Central memory CD8-positive, alpha-beta T cell (primary cell): ENCODE results near the gene CFAP43.
"Not testable (repeated sequence)": the region's sequence is repeated elsewhere in the genome, so short reads cannot be mapped to it uniquely, and the experiment has no call there.

Experiments used
- ATAC-seq: fragments of 150-1000 bp; cut with Tn5 transposase; replicated peaks from 2 replicates; pipeline ENCODE4 v1.10.0; 2022; ENCODE audit warnings: mild to moderate bottlenecking, moderate FRiP score, moderate number of reproducible peaks; ENCODE audit not compliant: poor library complexity, severe bottlenecking; ENCODE audit errors: extremely low read depth
- DNase-seq, 2 donors: peaks; one replicate each; pipeline ENCODE4 v3.0.0; 2021; ENCODE audit warnings: low spot score in 2 of 2
- H3K27ac Mint-ChIP-seq: one replicate; pipeline ENCODE4 v1.8.0; 2022; ENCODE audit warnings: low read depth, mild to moderate bottlenecking, moderate library complexity, mixed read lengths
- H3K27me3 Mint-ChIP-seq: one replicate; pipeline ENCODE4 v1.8.0; 2022; ENCODE audit warnings: mixed read lengths
- H3K36me3 Mint-ChIP-seq: one replicate; pipeline ENCODE4 v1.8.0; 2022; ENCODE audit warnings: mild to moderate bottlenecking, moderate library complexity, mixed read lengths; ENCODE audit not compliant: insufficient read depth
- H3K4me1 Mint-ChIP-seq: one replicate; pipeline ENCODE4 v1.8.0; 2022; ENCODE audit warnings: mixed read lengths
- H3K4me3 Mint-ChIP-seq: one replicate; pipeline ENCODE4 v1.8.0; 2022; ENCODE audit warnings: mild to moderate bottlenecking, moderate library complexity, mixed read lengths
- H3K9me3 Mint-ChIP-seq: one replicate; pipeline ENCODE4 v1.8.0; 2022; ENCODE audit warnings: mixed read lengths

The CFAP43 gene

DNA sequence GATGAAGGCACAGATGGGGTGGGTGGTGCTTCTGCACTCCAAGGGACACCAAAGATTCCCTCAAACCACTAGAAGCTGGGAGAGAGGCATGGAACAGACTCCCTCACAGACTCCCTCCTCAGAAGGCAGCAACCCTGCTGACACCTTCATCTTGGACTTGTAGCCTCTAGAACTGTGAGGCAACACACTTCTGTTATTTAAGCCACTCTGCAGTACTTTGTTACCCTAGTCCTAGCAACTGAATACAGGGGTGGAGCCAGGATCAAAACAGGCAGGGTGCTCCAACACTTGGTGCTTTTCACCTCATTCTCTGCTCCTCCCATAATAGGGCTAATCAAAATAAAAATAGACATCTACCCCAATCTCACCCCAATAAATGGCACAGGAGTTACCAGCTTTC lies 20.2 kb upstream of the CFAP43 start:
- Mint-ChIP-seq H3K4me1 (peaks cover 30% of the 10 kb centered on the region), H3K9me3 (no peaks in the 10 kb centered on the region), H3K36me3 (peaks cover 4% of the 10 kb centered on the region), H3K27ac (no peak overlapping the region), H3K27me3 (peaks cover 25% of the 10 kb centered on the region), H3K4me3 (no peak overlapping the region)
- ATAC-seq (no peak), DNase-seq (no peak)

- Mint-ChIP-seq H3K9me3 (no peaks in the 10 kb centered on the region), H3K4me1 (peaks cover 23% of the 10 kb centered on the region), H3K27ac (no peak overlapping the region), H3K4me3 (no peak overlapping the region), H3K36me3 (peaks cover 1% of the 10 kb centered on the region), H3K27me3 (peaks cover 25% of the 10 kb centered on the region)
- no peak for DNase-seq
- no peak for ATAC-seq
Observed at GRCh38 chr10:104251443-104251842, 19.3 kb upstream of the CFAP43 start.

- no peak for DNase-seq
- no peaks in the 10 kb centered on the region for H3K9me3 Mint-ChIP-seq
- H3K4me1 Mint-ChIP-seq, result peaks cover 13% of the 10 kb centered on the region
- no peak for ATAC-seq
- no peak overlapping the region for H3K27ac Mint-ChIP-seq
- H3K36me3 Mint-ChIP-seq, result peaks cover 1% of the 10 kb centered on the region
- H3K27me3 Mint-ChIP-seq, result peaks cover 25% of the 10 kb centered on the region
- no peak overlapping the region for H3K4me3 Mint-ChIP-seq
Observed at GRCh38 chr10:104250371-104250770, 18.2 kb upstream of the CFAP43 start.

DNA sequence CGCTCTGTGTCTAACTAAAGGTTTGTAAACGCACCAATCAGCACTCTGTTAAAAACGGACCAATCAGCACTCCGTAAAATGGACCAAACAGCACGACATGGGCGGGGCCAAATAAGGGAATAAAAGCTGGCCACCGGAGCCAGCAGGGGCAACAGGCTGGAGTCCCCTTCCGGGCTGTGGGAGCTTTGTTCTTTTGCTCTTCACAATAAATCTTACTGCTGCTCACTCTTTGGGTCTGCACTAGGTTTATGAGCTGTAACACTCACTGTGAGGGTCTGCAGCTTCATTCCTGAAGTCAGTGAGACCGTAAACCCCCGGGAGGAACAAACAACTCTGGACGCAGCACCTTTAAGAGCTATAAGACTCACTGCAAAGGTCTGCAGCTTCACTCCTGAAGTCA lies 16.8 kb upstream of the CFAP43 start:
- H3K9me3 Mint-ChIP-seq, H3K4me3 Mint-ChIP-seq, H3K36me3 Mint-ChIP-seq, H3K4me1 Mint-ChIP-seq, ATAC-seq, H3K27ac Mint-ChIP-seq, DNase-seq: not testable (repeated sequence)
- H3K27me3 Mint-ChIP-seq, result peaks cover 25% of the 10 kb centered on the region

- no peak overlapping the region for H3K4me3 Mint-ChIP-seq
- DNase-seq (no peak), ATAC-seq (no peak)
- H3K9me3 Mint-ChIP-seq, result no peaks in the 10 kb centered on the region
- H3K36me3 Mint-ChIP-seq, result peaks cover 2% of the 10 kb centered on the region
- peaks cover 37% of the 10 kb centered on the region for H3K27me3 Mint-ChIP-seq
- H3K27ac Mint-ChIP-seq, result no peak overlapping the region
- no peaks in the 10 kb centered on the region for H3K4me1 Mint-ChIP-seq
Observed at GRCh38 chr10:104247513-104248146, 15.5 kb upstream of the CFAP43 start.

DNA sequence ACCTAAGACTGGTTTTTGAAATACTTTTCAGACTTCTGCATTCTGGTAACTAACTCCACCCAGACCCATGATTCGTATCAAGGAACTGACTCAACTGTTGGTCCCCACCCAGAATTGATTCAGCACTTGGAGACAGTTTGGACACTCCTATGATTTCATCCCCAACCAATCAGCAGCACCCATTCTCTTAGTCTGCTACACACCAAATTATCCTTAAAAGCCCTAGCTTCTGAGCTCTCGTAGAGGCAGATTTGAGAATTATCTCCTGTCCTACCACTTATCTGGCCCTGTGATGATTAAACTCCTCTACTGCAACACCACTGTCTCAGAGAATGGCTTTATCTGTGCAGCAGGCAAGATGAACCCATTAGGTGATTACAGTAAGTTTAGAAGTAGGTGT lies 14.8 kb upstream of the CFAP43 start:
- peaks cover 39% of the 10 kb centered on the region for H3K27me3 Mint-ChIP-seq
- H3K4me1 Mint-ChIP-seq, result no peaks in the 10 kb centered on the region
- H3K9me3 Mint-ChIP-seq, result no peaks in the 10 kb centered on the region
- no peak overlapping the region for H3K4me3 Mint-ChIP-seq
- ATAC-seq (no peak), DNase-seq (no peak)
- no peak overlapping the region for H3K27ac Mint-ChIP-seq
- peaks cover 2% of the 10 kb centered on the region for H3K36me3 Mint-ChIP-seq

DNA sequence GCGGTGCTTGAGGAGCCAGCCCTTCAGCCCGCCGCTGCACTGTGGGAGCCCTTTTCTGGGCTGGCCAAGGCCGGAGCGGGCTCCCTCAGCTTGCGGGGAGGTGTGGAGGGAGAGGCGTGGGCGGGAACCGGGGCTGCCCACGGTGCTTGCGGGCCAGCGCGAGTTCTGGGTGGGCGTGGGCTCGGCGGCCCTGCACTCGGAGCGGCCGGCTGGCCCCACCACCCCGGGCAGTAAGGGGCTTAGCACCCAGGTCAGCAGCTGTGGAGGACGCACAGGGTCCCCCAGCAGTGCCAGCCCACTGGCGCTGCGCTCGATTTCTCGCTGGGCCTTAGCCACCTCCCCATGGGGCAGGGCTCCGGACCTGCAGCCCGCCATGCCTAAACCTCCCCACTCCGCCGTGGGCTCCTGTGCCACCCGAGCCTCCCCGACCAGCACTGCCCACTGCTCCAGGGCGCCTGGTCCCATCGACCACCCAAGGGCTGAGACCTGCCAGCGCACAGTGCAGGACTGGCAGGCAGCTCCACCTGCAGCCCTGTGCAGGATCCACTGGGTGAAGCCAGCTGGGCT lies 13.0 kb upstream of the CFAP43 start:
- no peak overlapping the region for H3K27ac Mint-ChIP-seq
- H3K27me3 Mint-ChIP-seq, result peaks cover 49% of the 10 kb centered on the region
- H3K9me3 Mint-ChIP-seq, result no peaks in the 10 kb centered on the region
- ATAC-seq, result no peak
- no peaks in the 10 kb centered on the region for H3K4me1 Mint-ChIP-seq
- peaks cover 2% of the 10 kb centered on the region for H3K36me3 Mint-ChIP-seq
- no peak overlapping the region for H3K4me3 Mint-ChIP-seq
- no peak for DNase-seq

DNA sequence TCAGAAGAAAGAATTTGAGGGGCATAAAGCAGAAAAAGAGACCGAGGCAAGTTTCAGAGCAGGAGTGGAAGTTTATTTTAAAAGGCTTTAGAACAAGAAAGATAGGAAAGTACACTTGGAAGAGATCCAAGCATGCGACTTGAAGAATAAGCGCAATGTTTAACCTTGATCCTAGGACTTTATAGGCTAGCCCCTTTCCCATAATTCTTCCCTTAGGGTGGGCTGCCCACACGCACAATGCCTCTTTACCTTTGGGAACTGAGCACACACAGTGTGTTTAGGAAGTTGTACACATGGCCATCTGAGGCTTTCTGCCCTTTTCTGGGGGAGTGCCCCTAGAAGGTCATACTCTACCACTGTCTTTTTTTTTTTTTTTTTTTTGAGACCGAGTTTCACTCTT lies 11.3 kb upstream of the CFAP43 start:
- H3K36me3 Mint-ChIP-seq, result peaks cover 2% of the 10 kb centered on the region
- no peak overlapping the region for H3K27ac Mint-ChIP-seq

GRCh38 chr10:104243009-104243408 lies 10.8 kb upstream of the CFAP43 start:
- ATAC-seq, H3K9me3 Mint-ChIP-seq: not testable (repeated sequence)

More for the DNA sequence above, 11.3 kb upstream of the CFAP43 start:
- no peak for DNase-seq
- no peaks in the 10 kb centered on the region for H3K9me3 Mint-ChIP-seq
- H3K4me1 Mint-ChIP-seq, result no peaks in the 10 kb centered on the region
- no peak for ATAC-seq
- no peak overlapping the region for H3K4me3 Mint-ChIP-seq
- H3K27me3 Mint-ChIP-seq, result peaks cover 49% of the 10 kb centered on the region

GRCh38 chr10:104242545-104242944 lies 10.4 kb upstream of the CFAP43 start:
- Mint-ChIP-seq H3K4me1 (no peaks in the 10 kb centered on the region), H3K27ac (no peak overlapping the region), H3K9me3 (no peaks in the 10 kb centered on the region), H3K4me3 (no peak overlapping the region), H3K27me3 (peaks cover 56% of the 10 kb centered on the region), H3K36me3 (peaks cover 2% of the 10 kb centered on the region)
- ATAC-seq (no peak), DNase-seq (no peak)

More at GRCh38 chr10:104243009-104243408, 10.8 kb upstream of the CFAP43 start:
- not testable (repeated sequence) for H3K27ac Mint-ChIP-seq, H3K36me3 Mint-ChIP-seq, DNase-seq, H3K4me3 Mint-ChIP-seq, H3K4me1 Mint-ChIP-seq
- peaks cover 51% of the 10 kb centered on the region for H3K27me3 Mint-ChIP-seq

GRCh38 chr10:104240078-104240477 lies 7.9 kb upstream of the CFAP43 start:
- Mint-ChIP-seq H3K27me3 (peaks cover 80% of the 10 kb centered on the region), H3K36me3 (peaks cover 2% of the 10 kb centered on the region), H3K4me3 (no peak overlapping the region), H3K9me3 (no peaks in the 10 kb centered on the region), H3K4me1 (no peaks in the 10 kb centered on the region), H3K27ac (no peak overlapping the region)
- ATAC-seq, result no peak
- DNase-seq, result no peak

DNA sequence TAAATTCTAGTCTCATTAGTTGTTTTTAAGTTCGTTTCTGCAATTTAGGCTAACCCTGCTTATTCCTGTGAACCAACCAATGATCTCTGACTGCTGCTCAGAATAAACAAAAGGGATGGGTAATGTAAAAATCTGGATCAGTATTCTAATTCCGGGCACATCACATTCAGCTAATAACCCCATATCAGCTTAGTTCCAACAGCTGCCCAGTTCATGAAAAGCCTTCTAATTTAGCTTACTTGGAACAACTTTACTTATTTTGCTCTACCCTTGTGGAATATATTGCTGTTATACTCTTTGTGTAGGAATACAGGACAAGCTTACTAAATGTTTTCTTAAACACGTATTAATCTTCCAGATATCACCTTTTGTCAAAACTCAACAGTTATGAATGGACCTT lies 3.6 kb upstream of the CFAP43 start:
- H3K27me3 Mint-ChIP-seq, result peaks cover 83% of the 10 kb centered on the region
- no peaks in the 10 kb centered on the region for H3K9me3 Mint-ChIP-seq
- no peak overlapping the region for H3K27ac Mint-ChIP-seq
- DNase-seq (no peak), ATAC-seq (no peak)
- no peak overlapping the region for H3K4me3 Mint-ChIP-seq
- peaks cover 11% of the 10 kb centered on the region for H3K36me3 Mint-ChIP-seq
- H3K4me1 Mint-ChIP-seq, result peaks cover 18% of the 10 kb centered on the region

GRCh38 chr10:104234934-104235333 lies 2.8 kb upstream of the CFAP43 start:
- peaks cover 18% of the 10 kb centered on the region for H3K4me1 Mint-ChIP-seq
- H3K27me3 Mint-ChIP-seq, result peaks cover 80% of the 10 kb centered on the region
- H3K36me3 Mint-ChIP-seq, result peaks cover 11% of the 10 kb centered on the region
- ATAC-seq (no peak), DNase-seq (no peak)
- no peak overlapping the region for H3K27ac Mint-ChIP-seq
- H3K9me3 Mint-ChIP-seq, result no peaks in the 10 kb centered on the region
- no peak overlapping the region for H3K4me3 Mint-ChIP-seq
